ENCODE data around the gene ZNF683. TPM values are rescaled to one million over a fixed set of nuclear protein-coding genes. Genes with fewer than 3 reads are reported as not detected.

ZNF683 gene
- total and polyA plus RNA-seq, 9 of the 15 experiments (the other 6 are each of a cell fraction or from before 2014, with no cell fraction given) = not detected

DNA sequence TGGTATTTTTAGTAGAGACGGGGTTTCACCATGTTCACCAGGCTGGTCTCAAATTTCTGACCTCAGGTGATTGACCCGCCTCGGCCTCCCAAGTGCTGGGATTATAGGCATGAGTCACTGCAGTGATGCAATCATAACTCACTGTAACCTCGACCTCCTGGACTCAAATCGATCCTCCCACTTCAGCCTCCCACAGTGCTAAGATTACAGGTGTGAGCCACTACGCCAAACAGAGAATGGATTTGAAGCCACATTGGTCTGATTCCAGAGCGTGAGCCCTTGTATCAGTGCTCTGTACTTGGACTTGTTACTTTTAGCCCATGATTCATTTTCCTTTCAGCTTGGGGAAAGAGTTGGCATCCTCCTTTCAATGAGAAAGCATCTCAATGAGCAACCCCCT lies 14.9 kb upstream of the ZNF683 start (continued):
- TF ChIP-seq, protein P1, sequence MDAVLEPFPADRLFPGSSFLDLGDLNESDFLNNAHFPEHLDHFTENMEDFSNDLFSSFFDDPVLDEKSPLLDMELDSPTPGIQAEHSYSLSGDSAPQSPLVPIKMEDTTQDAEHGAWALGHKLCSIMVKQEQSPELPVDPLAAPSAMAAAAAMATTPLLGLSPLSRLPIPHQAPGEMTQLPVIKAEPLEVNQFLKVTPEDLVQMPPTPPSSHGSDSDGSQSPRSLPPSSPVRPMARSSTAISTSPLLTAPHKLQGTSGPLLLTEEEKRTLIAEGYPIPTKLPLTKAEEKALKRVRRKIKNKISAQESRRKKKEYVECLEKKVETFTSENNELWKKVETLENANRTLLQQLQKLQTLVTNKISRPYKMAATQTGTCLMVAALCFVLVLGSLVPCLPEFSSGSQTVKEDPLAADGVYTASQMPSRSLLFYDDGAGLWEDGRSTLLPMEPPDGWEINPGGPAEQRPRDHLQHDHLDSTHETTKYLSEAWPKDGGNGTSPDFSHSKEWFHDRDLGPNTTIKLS (IDR thresholded peaks at IDR 0.05; ENCODE audit: borderline replicate concordance, low read depth) = no peak
- no peak for TF ChIP-seq ZNF583 (CRISPR knock-in tag; IDR thresholded peaks at IDR 0.05)
- TF ChIP-seq, protein P2, sequence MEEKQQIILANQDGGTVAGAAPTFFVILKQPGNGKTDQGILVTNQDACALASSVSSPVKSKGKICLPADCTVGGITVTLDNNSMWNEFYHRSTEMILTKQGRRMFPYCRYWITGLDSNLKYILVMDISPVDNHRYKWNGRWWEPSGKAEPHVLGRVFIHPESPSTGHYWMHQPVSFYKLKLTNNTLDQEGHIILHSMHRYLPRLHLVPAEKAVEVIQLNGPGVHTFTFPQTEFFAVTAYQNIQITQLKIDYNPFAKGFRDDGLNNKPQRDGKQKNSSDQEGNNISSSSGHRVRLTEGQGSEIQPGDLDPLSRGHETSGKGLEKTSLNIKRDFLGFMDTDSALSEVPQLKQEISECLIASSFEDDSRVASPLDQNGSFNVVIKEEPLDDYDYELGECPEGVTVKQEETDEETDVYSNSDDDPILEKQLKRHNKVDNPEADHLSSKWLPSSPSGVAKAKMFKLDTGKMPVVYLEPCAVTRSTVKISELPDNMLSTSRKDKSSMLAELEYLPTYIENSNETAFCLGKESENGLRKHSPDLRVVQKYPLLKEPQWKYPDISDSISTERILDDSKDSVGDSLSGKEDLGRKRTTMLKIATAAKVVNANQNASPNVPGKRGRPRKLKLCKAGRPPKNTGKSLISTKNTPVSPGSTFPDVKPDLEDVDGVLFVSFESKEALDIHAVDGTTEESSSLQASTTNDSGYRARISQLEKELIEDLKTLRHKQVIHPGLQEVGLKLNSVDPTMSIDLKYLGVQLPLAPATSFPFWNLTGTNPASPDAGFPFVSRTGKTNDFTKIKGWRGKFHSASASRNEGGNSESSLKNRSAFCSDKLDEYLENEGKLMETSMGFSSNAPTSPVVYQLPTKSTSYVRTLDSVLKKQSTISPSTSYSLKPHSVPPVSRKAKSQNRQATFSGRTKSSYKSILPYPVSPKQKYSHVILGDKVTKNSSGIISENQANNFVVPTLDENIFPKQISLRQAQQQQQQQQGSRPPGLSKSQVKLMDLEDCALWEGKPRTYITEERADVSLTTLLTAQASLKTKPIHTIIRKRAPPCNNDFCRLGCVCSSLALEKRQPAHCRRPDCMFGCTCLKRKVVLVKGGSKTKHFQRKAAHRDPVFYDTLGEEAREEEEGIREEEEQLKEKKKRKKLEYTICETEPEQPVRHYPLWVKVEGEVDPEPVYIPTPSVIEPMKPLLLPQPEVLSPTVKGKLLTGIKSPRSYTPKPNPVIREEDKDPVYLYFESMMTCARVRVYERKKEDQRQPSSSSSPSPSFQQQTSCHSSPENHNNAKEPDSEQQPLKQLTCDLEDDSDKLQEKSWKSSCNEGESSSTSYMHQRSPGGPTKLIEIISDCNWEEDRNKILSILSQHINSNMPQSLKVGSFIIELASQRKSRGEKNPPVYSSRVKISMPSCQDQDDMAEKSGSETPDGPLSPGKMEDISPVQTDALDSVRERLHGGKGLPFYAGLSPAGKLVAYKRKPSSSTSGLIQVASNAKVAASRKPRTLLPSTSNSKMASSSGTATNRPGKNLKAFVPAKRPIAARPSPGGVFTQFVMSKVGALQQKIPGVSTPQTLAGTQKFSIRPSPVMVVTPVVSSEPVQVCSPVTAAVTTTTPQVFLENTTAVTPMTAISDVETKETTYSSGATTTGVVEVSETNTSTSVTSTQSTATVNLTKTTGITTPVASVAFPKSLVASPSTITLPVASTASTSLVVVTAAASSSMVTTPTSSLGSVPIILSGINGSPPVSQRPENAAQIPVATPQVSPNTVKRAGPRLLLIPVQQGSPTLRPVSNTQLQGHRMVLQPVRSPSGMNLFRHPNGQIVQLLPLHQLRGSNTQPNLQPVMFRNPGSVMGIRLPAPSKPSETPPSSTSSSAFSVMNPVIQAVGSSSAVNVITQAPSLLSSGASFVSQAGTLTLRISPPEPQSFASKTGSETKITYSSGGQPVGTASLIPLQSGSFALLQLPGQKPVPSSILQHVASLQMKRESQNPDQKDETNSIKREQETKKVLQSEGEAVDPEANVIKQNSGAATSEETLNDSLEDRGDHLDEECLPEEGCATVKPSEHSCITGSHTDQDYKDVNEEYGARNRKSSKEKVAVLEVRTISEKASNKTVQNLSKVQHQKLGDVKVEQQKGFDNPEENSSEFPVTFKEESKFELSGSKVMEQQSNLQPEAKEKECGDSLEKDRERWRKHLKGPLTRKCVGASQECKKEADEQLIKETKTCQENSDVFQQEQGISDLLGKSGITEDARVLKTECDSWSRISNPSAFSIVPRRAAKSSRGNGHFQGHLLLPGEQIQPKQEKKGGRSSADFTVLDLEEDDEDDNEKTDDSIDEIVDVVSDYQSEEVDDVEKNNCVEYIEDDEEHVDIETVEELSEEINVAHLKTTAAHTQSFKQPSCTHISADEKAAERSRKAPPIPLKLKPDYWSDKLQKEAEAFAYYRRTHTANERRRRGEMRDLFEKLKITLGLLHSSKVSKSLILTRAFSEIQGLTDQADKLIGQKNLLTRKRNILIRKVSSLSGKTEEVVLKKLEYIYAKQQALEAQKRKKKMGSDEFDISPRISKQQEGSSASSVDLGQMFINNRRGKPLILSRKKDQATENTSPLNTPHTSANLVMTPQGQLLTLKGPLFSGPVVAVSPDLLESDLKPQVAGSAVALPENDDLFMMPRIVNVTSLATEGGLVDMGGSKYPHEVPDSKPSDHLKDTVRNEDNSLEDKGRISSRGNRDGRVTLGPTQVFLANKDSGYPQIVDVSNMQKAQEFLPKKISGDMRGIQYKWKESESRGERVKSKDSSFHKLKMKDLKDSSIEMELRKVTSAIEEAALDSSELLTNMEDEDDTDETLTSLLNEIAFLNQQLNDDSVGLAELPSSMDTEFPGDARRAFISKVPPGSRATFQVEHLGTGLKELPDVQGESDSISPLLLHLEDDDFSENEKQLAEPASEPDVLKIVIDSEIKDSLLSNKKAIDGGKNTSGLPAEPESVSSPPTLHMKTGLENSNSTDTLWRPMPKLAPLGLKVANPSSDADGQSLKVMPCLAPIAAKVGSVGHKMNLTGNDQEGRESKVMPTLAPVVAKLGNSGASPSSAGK (IDR thresholded peaks at IDR 0.05) = peak; percentile 31; the same call in 1 of the 2 replicates
- peak; percentile 79 for TF ChIP-seq BHLHE40 (IDR thresholded peaks at IDR 0.05; ENCODE audit: low read length)
- no peak for TF ChIP-seq GABPB2 (CRISPR knock-in tag; conservative IDR thresholded peaks at IDR 0.05)
- TF ChIP-seq, protein P3, sequence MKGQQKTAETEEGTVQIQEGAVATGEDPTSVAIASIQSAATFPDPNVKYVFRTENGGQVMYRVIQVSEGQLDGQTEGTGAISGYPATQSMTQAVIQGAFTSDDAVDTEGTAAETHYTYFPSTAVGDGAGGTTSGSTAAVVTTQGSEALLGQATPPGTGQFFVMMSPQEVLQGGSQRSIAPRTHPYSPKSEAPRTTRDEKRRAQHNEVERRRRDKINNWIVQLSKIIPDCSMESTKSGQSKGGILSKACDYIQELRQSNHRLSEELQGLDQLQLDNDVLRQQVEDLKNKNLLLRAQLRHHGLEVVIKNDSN (CRISPR knock-in tag; IDR thresholded peaks at IDR 0.05) = no peak
- no peak for TF ChIP-seq HOXB6 (CRISPR knock-in tag; IDR thresholded peaks at IDR 0.05; ENCODE audit: borderline replicate concordance)
- TF ChIP-seq, protein P4, sequence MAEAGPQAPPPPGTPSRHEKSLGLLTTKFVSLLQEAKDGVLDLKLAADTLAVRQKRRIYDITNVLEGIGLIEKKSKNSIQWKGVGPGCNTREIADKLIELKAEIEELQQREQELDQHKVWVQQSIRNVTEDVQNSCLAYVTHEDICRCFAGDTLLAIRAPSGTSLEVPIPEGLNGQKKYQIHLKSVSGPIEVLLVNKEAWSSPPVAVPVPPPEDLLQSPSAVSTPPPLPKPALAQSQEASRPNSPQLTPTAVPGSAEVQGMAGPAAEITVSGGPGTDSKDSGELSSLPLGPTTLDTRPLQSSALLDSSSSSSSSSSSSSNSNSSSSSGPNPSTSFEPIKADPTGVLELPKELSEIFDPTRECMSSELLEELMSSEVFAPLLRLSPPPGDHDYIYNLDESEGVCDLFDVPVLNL (CRISPR knock-in tag; IDR thresholded peaks at IDR 0.05; ENCODE audit: low read depth) = no peak
- TF ChIP-seq XRCC5 (IDR thresholded peaks at IDR 0.05; ENCODE audit: low read depth, low read length) = no peak
- no peak for TF ChIP-seq PTBP1 (IDR thresholded peaks at IDR 0.05; ENCODE audit: low read depth, low read length)
- no peak for TF ChIP-seq MTF1 (CRISPR knock-in tag; IDR thresholded peaks at IDR 0.05; ENCODE audit: borderline replicate concordance)
- TF ChIP-seq SMARCA4 (IDR thresholded peaks at IDR 0.05) = peak; percentile 95
- no peak for TF ChIP-seq HDAC8 (tag; IDR thresholded peaks at IDR 0.05)
- TF ChIP-seq RUNX1 (IDR thresholded peaks at IDR 0.05; ENCODE audit: low read depth) = no peak
- no peak for TF ChIP-seq XRCC3 (IDR thresholded peaks at IDR 0.05)
